A673 (cell line): ENCODE results near the gene LOC101059915.
"Not testable (repeated sequence)": the region's sequence is repeated elsewhere in the genome, so short reads cannot be mapped to it uniquely, and the experiment has no call there.

Experiments
- BruUV-seq: library from RNA; stranded (reverse); fragments of 400-500 nt; replicated peaks from 2 replicates; lab custom pipeline; 2021; lab: Mats Ljungman, UMichigan
- CTCF ChIA-PET: fragments of 300-600 bp; sonication (Branson Sonifier 250); formaldehyde crosslinking; loops from one replicate; lab custom pipeline; 2022; ENCODE audit warnings: antibody characterized with exemption; lab: Charles Lee
- POLR2A ChIA-PET: fragments of 300-600 bp; sonication (Branson Sonifier 250); formaldehyde crosslinking; loops from one replicate; lab custom pipeline; 2022; ENCODE audit warnings: antibody characterized with exemption; ENCODE audit not compliant: low non-redundant PET; lab: Charles Lee
- DNase-seq: peaks from one replicate; pipeline ENCODE4 v3.0.0-alpha.2; 2015; ENCODE audit warnings: low spot score
- H3K27ac ChIP-seq: fragments of 200-600 bp; sonication (generic); 2 replicates; pipeline ENCODE4 v1.5.1; 2016; ENCODE audit warnings: mixed run types, low read depth, mild to moderate bottlenecking, mixed read lengths, antibody characterized with exemption, low read length; ENCODE audit not compliant: poor library complexity, severe bottlenecking
- H3K27me3 ChIP-seq: fragments of 200-600 bp; sonication (generic); replicated peaks from 2 replicates; pipeline ENCODE4 v1.6.1; 2017; ENCODE audit warnings: mixed run types, low read depth, mild to moderate bottlenecking, mixed read lengths, antibody characterized with exemption, low read length; ENCODE audit not compliant: insufficient read depth, poor library complexity
- H3K36me3 ChIP-seq: fragments of 200-600 bp; sonication (generic); 2 replicates; pipeline ENCODE4 v1.6.1; 2016; ENCODE audit warnings: mixed run types, mild to moderate bottlenecking, mixed read lengths, antibody characterized with exemption, low read length; ENCODE audit not compliant: insufficient read depth, poor library complexity, severe bottlenecking
- H3K4me1 ChIP-seq: fragments of 200-600 bp; sonication (generic); 2 replicates; pipeline ENCODE4 v1.6.1; 2017; ENCODE audit warnings: mixed run types, mild to moderate bottlenecking, mixed read lengths, antibody characterized with exemption, low read length; ENCODE audit not compliant: insufficient read depth, poor library complexity, severe bottlenecking
- H3K4me3 ChIP-seq: fragments of 200-600 bp; sonication (generic); 2 replicates; pipeline ENCODE4 v1.5.1; 2016; ENCODE audit warnings: low read depth, mixed run types, mild to moderate bottlenecking, mixed read lengths, low read length; ENCODE audit not compliant: poor library complexity, severe bottlenecking
- H3K9me3 ChIP-seq: fragments of 200-600 bp; sonication (generic); 2 replicates; pipeline ENCODE4 v1.6.1; 2016; ENCODE audit warnings: mixed run types, low read depth, mild to moderate bottlenecking, mixed read lengths, antibody characterized with exemption, low read length; ENCODE audit not compliant: poor library complexity, severe bottlenecking
- EZH2 ChIP-seq: fragments of 200-600 bp; sonication (generic); IDR thresholded peaks from 2 replicates; pipeline ENCODE4 v1.6.1; 2017; ENCODE audit warnings: borderline replicate concordance, low read depth, mild to moderate bottlenecking, mixed read lengths, antibody characterized with exemption, low read length; ENCODE audit not compliant: poor library complexity, severe bottlenecking
- intact Hi-C: fragments of 100-400 bp; cut with micrococcal nuclease; formaldehyde crosslinking; loops from one replicate; pipeline ENCODE4 v1.10.0; 2022; ENCODE audit not compliant: unreplicated experiment
- TF ChIP-seq, protein P1 (sequence below): fragments of 300-800, 200-600 bp; sonication (generic); conservative IDR thresholded peaks from 2 replicates; pipeline ENCODE4 v1.5.1; 2017; ENCODE audit warnings: low read depth, mild to moderate bottlenecking, antibody characterized with exemption, low read length, moderate library complexity, mixed read lengths

LOC101059915 gene

DNA sequence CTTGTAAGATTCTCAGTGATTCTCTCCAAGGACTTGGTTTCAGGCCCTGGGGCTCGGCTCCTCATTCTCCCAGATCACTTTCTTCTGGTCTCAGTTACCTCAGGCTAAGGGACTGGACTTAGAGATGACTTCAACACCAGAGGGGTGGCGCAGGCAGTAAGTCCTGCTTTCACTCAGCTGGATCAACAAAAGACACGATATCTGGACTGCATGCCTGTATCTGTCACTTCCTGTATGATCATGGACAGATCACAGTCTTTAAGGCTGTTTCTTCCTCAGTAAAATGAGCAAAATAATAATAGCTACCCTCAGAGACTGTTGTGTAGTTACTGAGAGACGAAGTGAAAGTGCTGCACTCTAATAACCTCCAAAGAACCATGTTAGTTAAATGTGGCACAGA, 29.5 kb upstream of the LOC101059915 start:
- BruUV-seq, result no TSS peak
- Histone ChIP-seq H3K4me3 (no peak overlapping the region), H3K27ac (no peak overlapping the region), H3K9me3 (no peaks in the 10 kb centered on the region), H3K27me3 (no peaks in the 10 kb centered on the region), H3K4me1 (no peaks in the 10 kb centered on the region), H3K36me3 (no peaks in the 10 kb centered on the region)
- intact Hi-C loops, result no loop called here
- POLR2A ChIA-PET, result no interaction called here
- CTCF ChIA-PET, result no interaction called here
- DNase-seq, result no peak
- TF ChIP-seq, protein P1, sequence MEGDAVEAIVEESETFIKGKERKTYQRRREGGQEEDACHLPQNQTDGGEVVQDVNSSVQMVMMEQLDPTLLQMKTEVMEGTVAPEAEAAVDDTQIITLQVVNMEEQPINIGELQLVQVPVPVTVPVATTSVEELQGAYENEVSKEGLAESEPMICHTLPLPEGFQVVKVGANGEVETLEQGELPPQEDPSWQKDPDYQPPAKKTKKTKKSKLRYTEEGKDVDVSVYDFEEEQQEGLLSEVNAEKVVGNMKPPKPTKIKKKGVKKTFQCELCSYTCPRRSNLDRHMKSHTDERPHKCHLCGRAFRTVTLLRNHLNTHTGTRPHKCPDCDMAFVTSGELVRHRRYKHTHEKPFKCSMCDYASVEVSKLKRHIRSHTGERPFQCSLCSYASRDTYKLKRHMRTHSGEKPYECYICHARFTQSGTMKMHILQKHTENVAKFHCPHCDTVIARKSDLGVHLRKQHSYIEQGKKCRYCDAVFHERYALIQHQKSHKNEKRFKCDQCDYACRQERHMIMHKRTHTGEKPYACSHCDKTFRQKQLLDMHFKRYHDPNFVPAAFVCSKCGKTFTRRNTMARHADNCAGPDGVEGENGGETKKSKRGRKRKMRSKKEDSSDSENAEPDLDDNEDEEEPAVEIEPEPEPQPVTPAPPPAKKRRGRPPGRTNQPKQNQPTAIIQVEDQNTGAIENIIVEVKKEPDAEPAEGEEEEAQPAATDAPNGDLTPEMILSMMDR, result no peak
- no peak for TF ChIP-seq EZH2

DNA sequence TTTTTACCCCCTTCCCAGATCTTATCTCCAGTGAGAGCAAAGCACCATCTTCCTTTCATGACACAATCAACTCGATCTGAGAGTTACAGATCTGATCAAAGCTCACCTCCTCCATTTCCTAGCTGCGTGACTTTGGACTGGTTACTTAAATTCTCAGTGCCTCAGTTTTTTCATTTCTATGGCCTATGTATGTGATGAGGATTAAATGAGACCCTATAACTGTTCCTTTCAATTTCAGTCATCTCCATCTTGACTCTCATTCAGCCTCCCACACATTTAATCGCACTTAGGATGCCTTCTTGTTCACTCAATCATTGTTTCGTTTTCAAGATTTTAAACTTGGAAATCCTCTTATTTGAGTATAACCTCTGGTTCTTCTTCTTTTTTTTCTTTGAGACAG, 28.9 kb upstream of the LOC101059915 start:
- H3K4me1 ChIP-seq, result no peaks in the 10 kb centered on the region
- CTCF ChIA-PET, result no interaction called here
- H3K27ac ChIP-seq, result no peak overlapping the region
- H3K4me3 ChIP-seq, result no peak overlapping the region
- H3K9me3 ChIP-seq, result no peaks in the 10 kb centered on the region
- POLR2A ChIA-PET, result no interaction called here
- no peaks in the 10 kb centered on the region for H3K36me3 ChIP-seq
- no peak for DNase-seq
- TF ChIP-seq, protein P1, result no peak
- no peak for TF ChIP-seq EZH2
- no peaks in the 10 kb centered on the region for H3K27me3 ChIP-seq
- no TSS peak for BruUV-seq
- intact Hi-C loops, result no loop called here

DNA sequence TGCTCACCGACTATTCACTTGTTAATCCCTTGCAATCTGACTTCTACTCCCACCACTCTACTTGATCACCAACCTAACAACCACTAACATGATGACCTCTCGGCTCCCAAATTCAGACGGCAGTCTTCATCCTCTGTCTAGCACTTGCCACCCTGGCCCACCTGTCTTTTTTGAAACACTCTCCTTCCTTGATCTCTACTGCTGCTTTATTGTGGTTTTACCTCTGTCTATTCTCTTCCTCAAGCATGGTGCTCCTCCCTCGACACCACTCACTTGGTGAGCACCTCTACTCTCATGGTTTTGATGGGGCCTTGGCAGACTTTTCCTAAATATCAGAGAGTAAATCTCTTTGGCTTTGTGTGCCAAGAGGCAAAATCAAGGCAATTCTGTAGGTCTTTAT, 27.3 kb upstream of the LOC101059915 start:
- DNase-seq, result no peak
- Histone ChIP-seq H3K9me3 (no peaks in the 10 kb centered on the region), H3K36me3 (no peaks in the 10 kb centered on the region), H3K4me1 (no peaks in the 10 kb centered on the region), H3K27me3 (no peaks in the 10 kb centered on the region), H3K4me3 (no peak overlapping the region), H3K27ac (no peak overlapping the region)
- TF ChIP-seq EZH2, result no peak
- TF ChIP-seq, protein P1, result no peak
- no TSS peak for BruUV-seq
- intact Hi-C loops, result no loop called here
- CTCF ChIA-PET, result no interaction called here
- POLR2A ChIA-PET, result no interaction called here

DNA sequence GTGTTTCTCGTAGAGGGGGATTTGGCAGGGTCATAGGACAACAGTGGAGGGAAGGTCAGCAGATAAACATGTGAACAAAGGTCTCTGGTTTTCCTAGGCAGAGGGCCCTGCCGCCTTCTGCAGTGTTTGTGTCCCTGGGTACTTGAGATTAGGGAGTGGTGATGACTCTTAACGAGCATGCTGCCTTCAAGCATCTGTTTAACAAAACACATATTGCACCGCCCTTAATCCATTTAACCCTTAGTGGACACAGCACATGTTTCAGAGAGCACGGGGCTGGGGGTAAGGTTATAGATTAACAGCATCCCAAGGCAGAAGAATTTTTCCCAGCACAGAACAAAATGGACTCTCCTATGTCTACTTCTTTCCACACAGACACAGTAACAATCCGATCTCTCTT, 22.9 kb upstream of the LOC101059915 start:
- H3K9me3 ChIP-seq, H3K4me3 ChIP-seq, intact Hi-C loops, POLR2A ChIA-PET, BruUV-seq, H3K27me3 ChIP-seq, H3K36me3 ChIP-seq, H3K4me1 ChIP-seq, DNase-seq, H3K27ac ChIP-seq, CTCF ChIA-PET: not testable (repeated sequence)
